Duodenal mucosa (tissue), 2 donors: Measurements from ENCODE around the gene POLD3.
"Not testable (repeated sequence)": the region's sequence is repeated elsewhere in the genome, so short reads cannot be mapped to it uniquely, and the experiment has no call there.

Source experiments
- H3K27ac ChIP-seq: one replicate; pipeline ENCODE4 v1.7.0; 2013; ENCODE audit warnings: low read depth, low read length
- H3K27me3 ChIP-seq, 2 donors: one replicate each; pipeline ENCODE4 v1.7.0; 2013; ENCODE audit warnings: low read length in 2 of 2, control low read depth in 1 of 2; ENCODE audit not compliant: insufficient read depth in 2 of 2, control insufficient read depth in 1 of 2
- H3K36me3 ChIP-seq, 2 donors: one replicate each; pipeline ENCODE4 v1.7.0; 2013; ENCODE audit warnings: low read length in 2 of 2, control low read depth in 1 of 2; ENCODE audit not compliant: insufficient read depth in 2 of 2, control insufficient read depth in 1 of 2
- H3K4me1 ChIP-seq, 2 donors: one replicate each; pipeline ENCODE4 v1.7.0; 2013; ENCODE audit warnings: low read length in 2 of 2, control low read depth in 1 of 2; ENCODE audit not compliant: insufficient read depth in 2 of 2, control insufficient read depth in 1 of 2
- H3K4me3 ChIP-seq, 2 donors: one replicate each; pipeline ENCODE4 v1.7.0; 2013; ENCODE audit warnings: low read length in 2 of 2, low read depth in 1 of 2
- H3K9ac ChIP-seq, 2 donors: one replicate each; pipeline ENCODE4 v1.7.0; 2013; ENCODE audit warnings: low read length in 2 of 2, low read depth in 1 of 2
- H3K9me3 ChIP-seq, 2 donors: one replicate each; pipeline ENCODE4 v1.7.0; 2013; ENCODE audit warnings: low read length in 2 of 2, control low read depth in 1 of 2; ENCODE audit not compliant: control insufficient read depth in 1 of 2

Gene POLD3

GRCh38 chr11:74646215-74646614 lies 53.8 kb downstream of the POLD3 start:
- peaks cover 17 to 22% of the 10 kb centered on the region in 2 donors for H3K36me3 ChIP-seq
- H3K27ac ChIP-seq: no peak overlapping the region
- H3K4me3 ChIP-seq: no peak overlapping the region
- H3K27me3 ChIP-seq: no peaks in the 10 kb centered on the region
- H3K4me1 ChIP-seq: peaks cover 0 to 8% of the 10 kb centered on the region in 2 donors
- H3K9me3 ChIP-seq: no peaks in the 10 kb centered on the region
- no peak overlapping the region for H3K9ac ChIP-seq

GRCh38 chr11:74646954-74647353 lies 54.6 kb downstream of the POLD3 start:
- Histone ChIP-seq H3K9ac (no peak overlapping the region), H3K27me3 (no peaks in the 10 kb centered on the region), H3K4me1 (peaks cover 0 to 8% of the 10 kb centered on the region in 2 donors), H3K4me3 (no peak overlapping the region), H3K9me3 (no peaks in the 10 kb centered on the region), H3K36me3 (peaks cover 15 to 16% of the 10 kb centered on the region in 2 donors), H3K27ac (no peak overlapping the region)

DNA sequence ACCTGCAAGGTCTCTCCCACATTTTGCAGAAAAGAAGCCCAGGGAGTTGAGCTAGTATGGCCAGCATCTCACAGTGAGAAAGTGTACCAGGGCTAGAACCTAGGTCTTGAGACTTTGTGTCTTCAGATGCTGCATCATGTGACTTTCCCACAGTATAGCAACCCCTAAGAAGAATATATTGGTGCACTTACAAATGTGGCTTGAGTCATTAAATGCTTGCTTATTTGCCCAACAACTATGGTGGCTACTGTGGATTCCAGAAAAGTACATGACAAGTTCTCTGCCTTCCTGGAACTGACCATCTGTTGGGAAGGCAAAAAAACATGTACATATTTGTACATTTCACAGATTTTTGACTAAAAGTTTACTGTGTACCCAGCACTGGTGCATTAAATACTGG lies 55.0 kb downstream of the POLD3 start:
- Histone ChIP-seq H3K27ac (no peak overlapping the region), H3K9ac (no peak overlapping the region)

DNA sequence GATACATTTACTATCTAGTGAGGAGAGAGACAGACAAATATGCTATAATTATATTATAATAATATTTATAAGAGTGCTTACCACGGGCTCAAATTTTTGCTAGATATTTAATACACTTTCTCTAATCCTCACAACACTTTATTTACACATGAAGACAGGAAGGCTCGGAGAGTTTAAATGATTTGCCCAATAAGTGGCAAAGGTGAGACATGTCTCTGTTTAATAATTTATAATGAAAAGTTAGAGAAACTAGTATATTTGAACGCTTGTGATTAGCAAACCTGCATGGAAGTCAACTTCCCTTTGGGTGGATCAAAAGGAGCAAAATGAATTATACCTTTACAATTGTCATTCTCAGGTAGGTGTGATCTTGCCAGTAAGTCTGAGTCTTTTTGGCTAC lies 55.4 kb downstream of the POLD3 start:
- Histone ChIP-seq H3K9me3 (no peaks in the 10 kb centered on the region), H3K27ac (no peak overlapping the region), H3K9ac (no peak overlapping the region), H3K4me1 (peaks cover 0 to 8% of the 10 kb centered on the region in 2 donors), H3K4me3 (no peak overlapping the region), H3K36me3 (peaks cover 15 to 20% of the 10 kb centered on the region in 2 donors), H3K27me3 (no peaks in the 10 kb centered on the region)

More for the DNA sequence above, 55.0 kb downstream of the POLD3 start:
- Histone ChIP-seq H3K27me3 (no peaks in the 10 kb centered on the region), H3K4me1 (peaks cover 0 to 8% of the 10 kb centered on the region in 2 donors), H3K9me3 (no peaks in the 10 kb centered on the region), H3K36me3 (peaks cover 12 to 20% of the 10 kb centered on the region in 2 donors), H3K4me3 (no peak overlapping the region)

GRCh38 chr11:74648894-74649293 lies 56.5 kb downstream of the POLD3 start:
- Histone ChIP-seq H3K36me3 (peaks cover 16 to 20% of the 10 kb centered on the region in 2 donors), H3K4me1 (peaks cover 0 to 8% of the 10 kb centered on the region in 2 donors), H3K9me3 (no peaks in the 10 kb centered on the region), H3K27ac (no peak overlapping the region), H3K27me3 (no peaks in the 10 kb centered on the region), H3K4me3 (no peak overlapping the region), H3K9ac (no peak overlapping the region)

DNA sequence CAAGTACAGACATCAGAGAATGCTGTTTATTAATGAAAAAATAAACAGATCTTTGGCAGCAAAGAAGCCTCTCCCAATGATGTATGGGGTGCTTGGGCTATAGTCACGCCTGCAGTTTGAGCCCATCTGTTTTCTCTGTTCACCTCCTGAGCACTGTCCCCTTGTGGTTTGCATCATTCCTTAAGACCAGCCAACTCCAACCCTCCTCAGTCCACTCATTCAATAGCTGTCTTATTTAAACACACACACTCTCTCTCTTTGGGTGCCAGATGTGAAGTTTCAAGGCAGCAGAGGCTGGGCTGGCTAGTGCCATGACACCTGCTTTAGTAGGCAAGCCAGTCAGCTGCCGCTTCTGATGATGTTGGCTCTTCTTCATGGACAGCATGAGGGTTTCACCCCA lies 58.1 kb downstream of the POLD3 start:
- no peak overlapping the region for H3K9ac ChIP-seq
- no peaks in the 10 kb centered on the region for H3K27me3 ChIP-seq
- no peaks in the 10 kb centered on the region for H3K9me3 ChIP-seq
- no peak overlapping the region for H3K27ac ChIP-seq
- H3K4me3 ChIP-seq: no peak overlapping the region
- H3K36me3 ChIP-seq: peaks cover 14 to 21% of the 10 kb centered on the region in 2 donors
- peaks cover 0 to 8% of the 10 kb centered on the region in 2 donors for H3K4me1 ChIP-seq

GRCh38 chr11:74654976-74655375 lies 62.6 kb downstream of the POLD3 start:
- peaks cover 8 to 14% of the 10 kb centered on the region in 2 donors for H3K36me3 ChIP-seq
- no peak overlapping the region for H3K27ac ChIP-seq
- H3K4me3 ChIP-seq: no peak overlapping the region
- H3K9ac ChIP-seq: no peak overlapping the region
- peaks cover 0 to 3% of the 10 kb centered on the region in 2 donors for H3K4me1 ChIP-seq
- no peaks in the 10 kb centered on the region for H3K27me3 ChIP-seq
- no peaks in the 10 kb centered on the region for H3K9me3 ChIP-seq

DNA sequence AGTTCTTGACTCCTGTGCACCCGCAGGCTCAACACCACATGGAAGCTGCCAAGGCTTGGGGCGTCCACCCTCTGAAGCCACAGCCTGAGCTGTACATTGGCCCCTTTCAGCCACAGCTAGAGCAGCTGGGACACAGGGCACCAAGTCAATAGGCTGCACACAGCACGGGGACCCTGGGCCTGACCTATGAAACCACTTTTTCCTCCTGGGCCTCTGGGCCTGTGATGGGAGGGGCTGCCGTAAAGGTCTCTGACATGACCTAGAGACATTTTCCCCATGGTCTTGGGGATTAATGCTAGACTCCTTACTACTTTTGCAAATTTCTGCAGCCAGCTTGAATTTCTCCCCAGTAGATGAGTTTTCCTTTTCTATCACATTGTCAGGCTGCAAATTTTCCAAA lies 66.7 kb downstream of the POLD3 start:
- H3K36me3 ChIP-seq: peaks cover 8 to 12% of the 10 kb centered on the region in 2 donors
- not testable (repeated sequence) for H3K9me3 ChIP-seq, H3K9ac ChIP-seq, H3K27me3 ChIP-seq, H3K4me1 ChIP-seq, H3K4me3 ChIP-seq, H3K27ac ChIP-seq

DNA sequence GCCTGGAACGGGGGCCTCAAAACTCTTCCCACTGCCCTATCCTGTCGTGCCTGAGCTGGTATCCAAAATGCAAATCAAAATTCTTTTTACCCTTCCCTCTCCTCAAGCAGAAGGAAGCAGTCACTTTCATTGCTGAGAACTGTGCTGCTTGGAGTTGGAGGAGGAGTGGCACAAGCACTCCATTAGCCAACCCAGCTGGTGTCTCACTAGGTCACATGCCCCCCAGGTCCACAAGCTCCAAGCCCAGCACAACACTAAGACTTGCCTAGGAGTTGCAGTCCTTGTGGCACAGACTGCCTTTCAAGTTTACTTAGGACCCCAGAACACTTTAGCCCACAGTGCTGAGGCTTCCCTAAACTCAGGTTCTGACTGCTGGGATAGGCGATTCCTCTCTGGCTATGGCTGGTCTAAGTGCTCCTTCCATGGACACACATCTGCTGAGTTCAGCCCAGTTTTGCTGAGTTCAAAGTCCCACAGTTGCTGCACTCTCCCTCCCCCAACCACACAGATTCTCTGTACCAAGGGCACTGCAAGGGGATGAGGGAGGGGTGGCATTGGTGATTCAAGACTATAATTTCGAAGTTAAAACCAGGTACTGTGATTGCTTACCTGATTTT lies 70.2 kb downstream of the POLD3 start:
- no peak overlapping the region for H3K27ac ChIP-seq

GRCh38 chr11:74663315-74663714 lies 70.9 kb downstream of the POLD3 start:
- Histone ChIP-seq H3K4me1 (no peaks in the 10 kb centered on the region), H3K27ac (no peak overlapping the region), H3K9me3 (no peaks in the 10 kb centered on the region), H3K27me3 (no peaks in the 10 kb centered on the region), H3K4me3 (no peak overlapping the region), H3K9ac (no peak overlapping the region), H3K36me3 (peaks cover 5 to 8% of the 10 kb centered on the region in 2 donors)

More for the DNA sequence above, 70.2 kb downstream of the POLD3 start:
- Histone ChIP-seq H3K36me3 (peaks cover 5 to 8% of the 10 kb centered on the region in 2 donors), H3K9ac (no peak overlapping the region), H3K27me3 (no peaks in the 10 kb centered on the region), H3K9me3 (no peaks in the 10 kb centered on the region), H3K4me3 (no peak overlapping the region), H3K4me1 (no peaks in the 10 kb centered on the region)
